GM19193 (cell line): ENCODE data around the gene FOXO4.

Experiments
- POLR2A ChIP-seq: IDR thresholded peaks from 4 replicates; pipeline ENCODE4 v1.6.1; 2011; ENCODE audit not compliant: insufficient read depth, insufficient read length; ENCODE audit errors: extremely low read depth

FOXO4 gene

DNA sequence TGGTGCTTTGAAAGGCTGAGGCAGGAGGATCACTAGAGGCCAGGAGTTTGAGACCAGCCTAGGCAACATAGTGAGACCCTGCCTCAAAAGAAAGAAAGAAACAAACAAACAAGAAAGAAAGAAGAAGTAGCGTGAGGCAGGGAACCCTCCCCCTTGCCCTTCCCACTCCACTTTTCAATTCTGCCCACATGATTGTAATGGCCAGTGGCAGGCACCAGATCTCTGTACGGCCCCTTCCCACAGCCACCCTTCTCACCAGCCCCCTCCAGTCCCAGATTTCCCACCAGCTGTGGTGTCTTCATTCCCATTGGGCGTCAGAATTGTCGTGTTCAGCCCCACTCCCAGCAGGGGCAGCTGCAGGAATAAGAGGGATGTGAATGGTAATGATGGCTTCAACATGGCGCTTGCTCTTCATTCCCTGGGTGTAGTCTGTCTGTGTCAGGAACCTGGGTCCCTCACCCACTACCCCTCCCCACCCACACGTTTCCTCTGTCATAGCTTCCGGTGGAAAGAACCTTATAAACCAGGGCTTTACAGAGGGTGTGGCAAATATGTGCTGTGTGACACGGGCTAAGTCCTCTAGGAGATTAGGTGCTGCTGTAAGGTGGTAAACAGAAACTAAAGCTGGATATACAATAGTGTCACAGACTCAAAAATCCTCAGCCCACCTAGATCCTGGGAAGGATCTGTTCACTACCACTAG lies 15.6 kb downstream of the FOXO4 start, which contains the start of gene IL2RG:
IL2RG (minus strand) TSS at position 437 of the 703 bp plus-strand sequence; CDS start at position 399, 38 bp downstream.
- TF ChIP-seq POLR2A: peak; percentile 86

DNA sequence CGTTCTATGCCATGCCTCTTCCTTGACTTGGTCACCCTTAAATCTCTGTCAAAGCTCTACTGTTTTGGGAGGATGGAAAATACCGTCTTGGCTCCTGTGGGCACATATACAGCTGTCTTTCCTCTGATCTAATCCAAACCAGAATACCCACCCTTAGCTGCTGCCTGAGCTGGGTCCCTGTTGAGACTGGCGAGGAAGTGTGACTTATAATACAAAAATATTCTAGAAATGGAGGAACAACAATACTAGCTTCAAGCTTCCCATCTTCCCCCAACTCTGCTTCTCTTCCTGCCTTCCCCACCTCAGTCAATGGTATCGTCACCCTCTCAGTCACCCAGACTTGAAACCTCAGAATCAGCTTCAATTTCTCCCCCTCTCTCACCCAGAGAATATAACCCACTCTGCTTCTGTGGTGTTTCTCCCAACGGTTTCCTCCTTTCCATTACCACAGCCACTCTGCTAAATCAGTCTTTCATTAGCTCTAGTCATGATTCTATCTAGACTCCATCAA lies 16.3 kb downstream of the FOXO4 start:
- TF ChIP-seq POLR2A: no peak

DNA sequence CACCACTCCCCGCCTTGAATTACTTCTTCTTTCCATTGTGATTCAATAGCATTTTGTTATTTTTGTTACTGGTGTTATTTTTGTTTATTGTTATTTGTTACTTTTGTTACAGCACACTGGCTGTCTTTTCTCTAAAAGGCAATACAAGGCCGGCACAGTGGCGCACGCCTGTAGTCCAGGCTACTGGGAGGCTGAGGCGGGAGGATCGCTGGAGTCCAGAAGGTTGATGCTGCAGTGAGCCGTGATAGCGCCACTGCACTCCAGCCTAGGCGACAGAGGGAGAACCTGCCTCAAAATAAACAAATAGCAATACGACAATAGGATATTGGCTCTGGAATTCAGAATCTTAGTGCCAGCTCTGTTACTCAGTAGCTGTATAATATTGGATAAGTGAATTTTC lies 21.7 kb downstream of the FOXO4 start:
- TF ChIP-seq POLR2A: no peak

DNA sequence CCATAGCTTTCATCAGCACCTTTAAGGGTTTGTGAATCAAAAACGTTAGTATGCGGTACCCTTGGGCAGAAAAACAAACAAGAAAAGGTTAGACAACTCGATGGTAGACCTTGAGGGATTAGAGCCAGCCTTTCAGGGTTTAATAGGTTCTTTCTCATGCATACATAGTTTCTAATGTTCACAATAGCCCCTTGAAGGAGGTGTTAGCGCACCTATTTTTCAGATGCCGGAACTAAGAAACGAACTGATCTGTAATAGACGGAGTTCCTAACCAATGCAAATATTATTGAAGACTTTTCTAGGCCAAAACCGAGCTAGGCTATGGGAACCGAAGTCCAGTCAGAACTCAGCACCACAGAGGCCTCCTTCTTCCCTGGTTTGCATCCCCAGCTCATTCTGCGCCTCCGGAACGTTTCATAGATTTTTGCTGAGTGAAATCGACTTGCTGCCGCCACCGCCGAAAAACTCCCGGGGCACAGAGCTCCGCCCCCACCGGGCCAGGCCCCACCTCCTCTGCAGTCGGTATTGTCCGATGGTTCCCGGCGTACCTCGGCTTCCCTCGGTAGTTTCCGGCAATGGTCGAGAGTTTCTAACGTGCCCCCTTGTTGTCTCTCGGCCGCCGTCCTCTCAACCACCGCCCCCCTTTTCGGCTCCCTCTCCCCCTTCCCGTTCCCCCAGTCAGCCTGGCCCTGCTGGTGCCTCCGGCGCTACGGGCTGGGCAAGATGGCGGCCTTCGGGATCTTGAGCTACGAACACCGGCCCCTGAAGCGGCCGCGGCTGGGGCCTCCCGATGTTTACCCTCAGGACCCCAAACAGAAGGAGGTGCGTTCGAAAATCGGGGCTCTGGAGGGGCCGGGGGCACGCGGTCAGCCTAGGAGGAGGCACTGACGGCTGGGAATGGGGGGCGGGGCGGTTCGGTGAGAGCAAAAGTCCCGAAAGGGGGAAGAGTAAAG lies 22.7 kb downstream of the FOXO4 start, which contains the start of gene MED12:
MED12 (plus strand) TSS at position 565 of the 953 bp plus-strand sequence; CDS start at position 724, 159 bp downstream.
- peak; percentile 61 for TF ChIP-seq POLR2A

GRCh38 chrX:71118985-71119535 lies 23.4 kb downstream of the FOXO4 start:
- TF ChIP-seq POLR2A: no peak

DNA sequence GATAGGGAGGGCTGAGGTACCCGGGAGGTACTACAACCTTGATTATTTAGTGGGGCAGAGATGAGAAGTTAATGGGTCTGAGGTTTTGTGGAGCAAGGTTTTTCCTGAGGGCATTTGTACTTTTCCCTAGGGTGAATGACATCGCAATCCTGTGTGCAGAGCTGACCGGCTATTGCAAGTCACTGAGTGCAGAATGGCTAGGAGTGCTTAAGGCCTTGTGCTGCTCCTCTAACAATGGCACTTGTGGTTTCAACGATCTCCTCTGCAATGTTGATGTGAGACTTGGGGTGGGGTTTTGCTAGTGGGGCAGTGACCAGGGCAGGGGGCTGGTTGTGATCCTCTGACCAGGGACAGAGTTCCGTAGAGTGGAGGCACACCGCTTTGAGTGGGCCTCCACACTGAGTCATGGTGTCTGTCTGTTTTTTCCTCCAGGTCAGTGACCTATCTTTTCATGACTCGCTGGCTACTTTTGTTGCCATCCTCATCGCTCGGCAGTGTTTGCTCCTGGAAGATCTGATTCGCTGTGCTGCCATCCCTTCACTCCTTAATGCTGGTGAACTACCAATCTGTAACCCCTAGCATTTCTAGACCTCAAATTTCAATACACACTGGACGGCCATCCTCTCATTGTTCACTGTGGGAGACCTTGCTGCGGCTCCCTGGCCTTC lies 32.6 kb downstream of the FOXO4 start:
- TF ChIP-seq POLR2A: no peak

- no peak for TF ChIP-seq POLR2A
Measured at GRCh38 chrX:71128915-71129765, 33.5 kb downstream of the FOXO4 start.

DNA sequence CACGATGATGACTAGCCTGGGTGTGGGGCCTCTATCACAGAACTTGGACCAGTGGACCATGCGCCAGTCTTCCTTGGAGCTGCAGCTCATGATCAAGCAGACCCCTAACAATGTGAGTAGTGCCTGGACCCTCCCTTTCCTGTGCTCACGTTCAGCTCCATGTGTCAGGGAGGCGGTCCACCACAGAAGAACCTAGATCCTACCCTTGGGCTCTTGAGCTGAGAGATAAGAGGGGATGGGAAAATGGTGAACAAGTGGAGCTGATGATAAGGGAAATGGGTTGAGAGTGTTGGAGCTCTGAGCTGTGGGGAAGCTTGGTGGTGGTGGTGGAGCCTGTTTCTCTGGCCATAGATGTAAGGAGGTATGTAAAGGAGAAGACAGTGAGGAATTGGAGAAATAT lies 35.9 kb downstream of the FOXO4 start:
- TF ChIP-seq POLR2A: no peak

GRCh38 chrX:71140440-71140839 lies 44.8 kb downstream of the FOXO4 start:
- TF ChIP-seq POLR2A: no peak

DNA sequence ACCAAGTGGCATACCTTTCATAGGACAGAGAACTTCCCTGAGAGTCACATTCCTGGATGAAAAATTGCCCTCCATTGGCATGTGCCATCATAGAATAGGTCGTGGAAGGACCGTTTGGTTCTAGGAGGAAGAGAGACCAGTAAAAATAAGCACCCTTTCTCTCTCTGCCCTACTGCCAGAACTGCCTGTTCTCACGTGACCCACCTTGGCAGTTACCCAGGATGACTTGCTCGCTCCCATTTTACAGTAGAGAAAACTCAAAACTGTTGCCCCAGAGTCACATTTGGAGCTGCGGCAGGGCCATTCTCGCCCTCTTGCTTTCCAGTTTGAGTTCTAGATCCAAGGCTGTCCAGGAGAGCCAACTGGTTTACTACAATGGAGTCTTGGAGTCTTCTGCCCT lies 47.9 kb downstream of the FOXO4 start:
- TF ChIP-seq POLR2A: no peak

GRCh38 chrX:71144651-71145050 lies 49.0 kb downstream of the FOXO4 start, which contains the start of gene NLGN3:
TSS of gene NLGN3 (plus strand) at chrX:71144841. CDS start at chrX:71147750, 2,909 bp downstream.
- TF ChIP-seq POLR2A: no peak

DNA sequence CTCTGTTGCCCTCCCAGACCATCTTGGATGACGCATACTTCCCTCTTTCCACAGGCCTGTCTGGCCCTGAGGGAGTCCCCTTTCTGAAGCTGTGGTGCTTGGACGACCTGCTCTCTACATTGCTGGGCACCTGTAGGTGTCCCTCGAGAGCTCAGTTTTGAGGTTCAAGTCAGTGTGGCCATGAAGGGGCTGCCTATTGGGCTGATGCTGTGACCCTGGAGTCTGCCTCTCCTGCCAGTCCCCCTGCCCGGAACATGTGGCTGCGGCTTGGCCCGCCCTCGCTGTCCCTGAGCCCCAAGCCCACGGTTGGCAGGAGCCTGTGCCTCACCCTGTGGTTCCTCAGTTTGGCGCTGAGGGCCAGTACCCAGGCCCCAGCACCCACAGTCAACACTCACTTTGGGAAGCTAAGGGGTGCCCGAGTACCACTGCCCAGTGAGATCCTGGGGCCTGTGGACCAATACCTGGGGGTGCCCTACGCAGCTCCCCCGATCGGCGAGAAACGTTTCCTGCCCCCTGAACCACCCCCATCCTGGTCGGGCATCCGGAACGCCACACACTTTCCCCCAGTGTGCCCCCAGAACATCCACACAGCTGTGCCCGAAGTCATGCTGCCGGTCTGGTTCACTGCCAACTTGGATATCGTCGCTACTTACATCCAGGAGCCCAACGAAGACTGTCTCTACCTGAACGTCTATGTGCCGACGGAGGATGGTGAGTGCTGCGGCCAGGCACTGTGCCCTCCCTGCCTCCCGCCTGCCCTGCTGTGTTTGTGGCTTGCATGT lies 52.0 kb downstream of the FOXO4 start:
- no peak for TF ChIP-seq POLR2A

- TF ChIP-seq POLR2A: no peak
Measured at GRCh38 chrX:71148278-71148663, 52.6 kb downstream of the FOXO4 start.
